ENCODE results near the gene DDX6.
"Not testable (repeated sequence)": the region's sequence is repeated elsewhere in the genome, so short reads cannot be mapped to it uniquely, and the experiment has no call there.

DNA sequence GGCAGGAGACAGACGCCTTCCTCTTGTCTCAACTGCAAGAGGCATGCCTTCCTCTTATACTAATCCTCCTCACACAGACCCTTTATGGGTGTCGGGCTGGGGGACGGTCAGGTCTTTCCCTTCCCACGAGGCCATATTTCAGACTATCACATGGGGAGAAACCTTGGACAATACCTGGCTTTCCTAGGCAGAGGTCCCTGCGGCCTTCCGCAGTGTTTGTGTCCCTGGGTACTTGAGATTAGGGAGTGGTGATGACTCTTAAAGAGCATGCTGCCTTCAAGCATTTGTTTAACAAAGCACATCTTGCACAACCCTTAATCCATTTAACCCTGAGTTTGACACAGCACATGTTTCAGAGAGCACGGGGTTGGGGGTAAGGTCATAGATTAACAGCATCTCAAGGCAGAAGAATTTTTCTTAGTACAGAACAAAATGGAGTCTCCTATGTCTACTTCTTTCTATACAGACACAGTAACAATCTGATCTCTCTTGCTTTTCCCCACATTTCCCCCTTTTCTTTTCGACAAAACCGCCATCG lies 69.4 kb downstream of the DDX6 start:
- not testable (repeated sequence) for TF ChIP-seq GABPA (tag; conservative IDR thresholded peaks at IDR 0.05; ENCODE audit: low read depth); ZBTB33 (CRISPR knock-in tag; IDR thresholded peaks at IDR 0.05)
- TF ChIP-seq, protein P1, sequence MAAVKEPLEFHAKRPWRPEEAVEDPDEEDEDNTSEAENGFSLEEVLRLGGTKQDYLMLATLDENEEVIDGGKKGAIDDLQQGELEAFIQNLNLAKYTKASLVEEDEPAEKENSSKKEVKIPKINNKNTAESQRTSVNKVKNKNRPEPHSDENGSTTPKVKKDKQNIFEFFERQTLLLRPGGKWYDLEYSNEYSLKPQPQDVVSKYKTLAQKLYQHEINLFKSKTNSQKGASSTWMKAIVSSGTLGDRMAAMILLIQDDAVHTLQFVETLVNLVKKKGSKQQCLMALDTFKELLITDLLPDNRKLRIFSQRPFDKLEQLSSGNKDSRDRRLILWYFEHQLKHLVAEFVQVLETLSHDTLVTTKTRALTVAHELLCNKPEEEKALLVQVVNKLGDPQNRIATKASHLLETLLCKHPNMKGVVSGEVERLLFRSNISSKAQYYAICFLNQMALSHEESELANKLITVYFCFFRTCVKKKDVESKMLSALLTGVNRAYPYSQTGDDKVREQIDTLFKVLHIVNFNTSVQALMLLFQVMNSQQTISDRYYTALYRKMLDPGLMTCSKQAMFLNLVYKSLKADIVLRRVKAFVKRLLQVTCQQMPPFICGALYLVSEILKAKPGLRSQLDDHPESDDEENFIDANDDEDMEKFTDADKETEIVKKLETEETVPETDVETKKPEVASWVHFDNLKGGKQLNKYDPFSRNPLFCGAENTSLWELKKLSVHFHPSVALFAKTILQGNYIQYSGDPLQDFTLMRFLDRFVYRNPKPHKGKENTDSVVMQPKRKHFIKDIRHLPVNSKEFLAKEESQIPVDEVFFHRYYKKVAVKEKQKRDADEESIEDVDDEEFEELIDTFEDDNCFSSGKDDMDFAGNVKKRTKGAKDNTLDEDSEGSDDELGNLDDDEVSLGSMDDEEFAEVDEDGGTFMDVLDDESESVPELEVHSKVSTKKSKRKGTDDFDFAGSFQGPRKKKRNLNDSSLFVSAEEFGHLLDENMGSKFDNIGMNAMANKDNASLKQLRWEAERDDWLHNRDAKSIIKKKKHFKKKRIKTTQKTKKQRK (IDR thresholded peaks at IDR 0.05; ENCODE audit: borderline replicate concordance, low read depth, low read length), result not testable (repeated sequence)

All from K562 (cell line).